A549 (cell line): ENCODE data around the gene TM4SF20. TPM values are rescaled to one million over a fixed set of nuclear protein-coding genes. Genes with fewer than 3 reads are reported as not detected.

ENCODE experiments used
- ATAC-seq, 2 experiments: fragments of 200-7000 bp in 1 of 2; fragments of >200 bp in 1 of 2; cut with Nextera tagmentation in 1 of 2; cut with Tn5 transposase in 1 of 2; 3 replicates each; pipeline versions ENCODE4 v1.8.0 to v1.9.1; 2018 to 2020; ENCODE audit warnings: mild to moderate bottlenecking in 1 of 2, moderate library complexity in 1 of 2
- CTCF ChIA-PET: fragments of 300-600 bp; sonication (Branson Sonifier 250); formaldehyde crosslinking; extraction: SDS; loops from one replicate; lab custom pipeline; 2021; ENCODE audit warnings: antibody characterized with exemption, inconsistent platforms; lab: Yijun Ruan, JAX
- POLR2A ChIA-PET: fragments of 350-600 bp; formaldehyde crosslinking; extraction: SDS; loops from one replicate; lab custom pipeline; 2021; ENCODE audit warnings: antibody characterized with exemption, inconsistent platforms; lab: Yijun Ruan, JAX
- DNase-seq, 2 experiments: peaks; one replicate each; pipeline versions ENCODE4 v3.0.0 to v3.0.0-alpha.2; 2011 to 2016; ENCODE audit warnings: low read depth in 1 of 2, low spot score in 1 of 2
- FAIRE-seq: peaks from 2 replicates; lab custom pipeline; 2011; peaks lifted over from hg19 to GRCh38; lab: Jason Lieb, UNC
- H3K27ac ChIP-seq, 2 experiments: fragments of >200 bp; sonication (Bioruptor Twin); formaldehyde crosslinking; 3 replicates each; pipeline ENCODE4 v1.5.1; 2016 to 2017
- H3K4me1 ChIP-seq: fragments of >200 bp; sonication (Bioruptor Twin); formaldehyde crosslinking; 3 replicates; pipeline ENCODE4 v1.6.1; 2016
- H3K4me2 ChIP-seq: fragments of >200 bp; sonication (Bioruptor Twin); formaldehyde crosslinking; 3 replicates; pipeline ENCODE4 v1.6.1; 2016
- H3K4me3 ChIP-seq: fragments of >200 bp; sonication (Bioruptor Twin); formaldehyde crosslinking; 3 replicates; pipeline ENCODE4 v1.5.1; 2016
- H3K9me3 ChIP-seq: fragments of >200 bp; sonication (Bioruptor Twin); formaldehyde crosslinking; 3 replicates; pipeline ENCODE4 v1.6.1; 2016
- BCL3 ChIP-seq: fragments of >200 bp; sonication (Bioruptor Twin); formaldehyde crosslinking; IDR thresholded peaks from 3 replicates; pipeline ENCODE4 v1.6.1; 2016
- BHLHE40 ChIP-seq: IDR thresholded peaks from 2 replicates; pipeline ENCODE4 v1.6.1; 2012; ENCODE audit warnings: low read depth, low read length, inconsistent platforms
- CEBPB ChIP-seq, 2 experiments: fragments of >200 bp in 1 of 2; sonication (Bioruptor Twin) in 1 of 2; formaldehyde crosslinking in 1 of 2; IDR thresholded peaks; 2 replicates each; pipeline ENCODE4 v1.6.1; 2012 to 2016
- CTCF ChIP-seq: fragments of >200 bp; sonication (Bioruptor Twin); formaldehyde crosslinking; IDR thresholded peaks from 3 replicates; pipeline ENCODE4 v1.5.1; 2016
- E2F6 ChIP-seq: IDR thresholded peaks from 2 replicates; pipeline ENCODE4 v1.6.1; 2012; ENCODE audit warnings: low read depth, borderline replicate concordance
- EHF ChIP-seq: fragments of 250-450 bp; sonication (Bioruptor Pico); IDR thresholded peaks from 2 replicates; pipeline ENCODE4 v1.5.0; 2020; ENCODE audit warnings: mild to moderate bottlenecking
- EP300 ChIP-seq, 2 experiments: fragments of >200 bp; sonication (Bioruptor Twin); formaldehyde crosslinking; IDR thresholded peaks; 2 replicates in 1 of 2; 3 replicates in 1 of 2; pipeline ENCODE4 v1.6.1; 2016 to 2017
- FOSL2 ChIP-seq, 2 experiments: fragments of 450-650 bp in 1 of 2; fragments of >200 bp in 1 of 2; sonication (Bioruptor Twin) in 1 of 2; formaldehyde crosslinking; IDR thresholded peaks; 2 replicates each; pipeline versions ENCODE4 v1.5.0 to v1.6.1; 2016 to 2020; ENCODE audit warnings: mild to moderate bottlenecking in 1 of 2, moderate library complexity in 1 of 2
- GATA3 ChIP-seq: IDR thresholded peaks from 2 replicates; pipeline ENCODE4 v1.6.1; 2012; ENCODE audit warnings: borderline replicate concordance
- HDAC2 ChIP-seq: fragments of 200-600 bp; sonication (generic); IDR thresholded peaks from 2 replicates; pipeline ENCODE4 v1.6.1; 2016
- HES2 ChIP-seq: fragments of >200 bp; sonication (Bioruptor Twin); formaldehyde crosslinking; IDR thresholded peaks from 2 replicates; pipeline ENCODE4 v1.6.1; 2016
- HEYL ChIP-seq: fragments of 250-450 bp; sonication (Bioruptor Pico); IDR thresholded peaks from 2 replicates; pipeline ENCODE4 v1.8.0; 2021; ENCODE audit warnings: mild to moderate bottlenecking, moderate library complexity
- HOXA7 ChIP-seq: fragments of 250-450 bp; sonication (Bioruptor Pico); IDR thresholded peaks from 2 replicates; pipeline ENCODE4 v1.5.0; 2020; ENCODE audit warnings: mild to moderate bottlenecking, moderate library complexity
- HOXB13 ChIP-seq: fragments of 250-450 bp; sonication (Bioruptor Pico); IDR thresholded peaks from 2 replicates; pipeline ENCODE4 v1.5.0; 2020; ENCODE audit warnings: low read depth, mild to moderate bottlenecking, moderate library complexity
- HOXB5 ChIP-seq: fragments of 250-450 bp; sonication (Bioruptor Pico); IDR thresholded peaks from 2 replicates; pipeline ENCODE4 v1.5.0; 2020; ENCODE audit warnings: mild to moderate bottlenecking, moderate library complexity
- JUN ChIP-seq, 2 experiments: fragments of >200 bp; sonication (Bioruptor Twin); formaldehyde crosslinking; IDR thresholded peaks; 2 replicates in 1 of 2; 3 replicates in 1 of 2; pipeline ENCODE4 v1.6.1; 2016 to 2017
- JUNB ChIP-seq: fragments of >200 bp; sonication (Bioruptor Twin); formaldehyde crosslinking; IDR thresholded peaks from 2 replicates; pipeline ENCODE4 v1.6.1; 2016
- KDM1A ChIP-seq: fragments of 200-600 bp; sonication (generic); IDR thresholded peaks from 2 replicates; pipeline ENCODE4 v1.6.1; 2016; ENCODE audit warnings: low read depth, mild to moderate bottlenecking
- KDM5A ChIP-seq: fragments of 200-600 bp; sonication (generic); IDR thresholded peaks from 2 replicates; pipeline ENCODE4 v1.6.1; 2016; ENCODE audit warnings: antibody characterized with exemption, mild to moderate bottlenecking
- MAFK ChIP-seq: fragments of 450-650 bp; IDR thresholded peaks from 2 replicates; pipeline ENCODE4 v1.6.1; 2014; ENCODE audit not compliant: partially characterized antibody
- MAX ChIP-seq: IDR thresholded peaks from 2 replicates; pipeline ENCODE4 v1.6.1; 2012
- NFE2L2 ChIP-seq: fragments of 150-350 bp; conservative IDR thresholded peaks from 2 replicates; pipeline ENCODE4 v1.6.1; 2014; ENCODE audit warnings: low read length
- RAD21 ChIP-seq, 2 experiments: fragments of >200 bp in 1 of 2; sonication (Bioruptor Twin) in 1 of 2; formaldehyde crosslinking in 1 of 2; IDR thresholded peaks in 1 of 2; conservative IDR thresholded peaks in 1 of 2; 2 replicates in 1 of 2; 3 replicates in 1 of 2; pipeline ENCODE4 v1.6.1; 2012 to 2018; ENCODE audit warnings: inconsistent platforms in 1 of 2
- RARB ChIP-seq: fragments of 250-450 bp; sonication (Bioruptor Pico); IDR thresholded peaks from 2 replicates; pipeline ENCODE4 v1.8.0; 2021; ENCODE audit warnings: mild to moderate bottlenecking, moderate library complexity
- REST ChIP-seq: fragments of 200-600 bp; sonication (generic); IDR thresholded peaks from 2 replicates; pipeline ENCODE4 v1.6.1; 2016; ENCODE audit warnings: antibody characterized with exemption, mild to moderate bottlenecking, moderate library complexity
- RFX5 ChIP-seq: fragments of 450-650 bp; IDR thresholded peaks from 2 replicates; pipeline ENCODE4 v1.7.1; 2014; ENCODE audit warnings: antibody characterized with exemption, mild to moderate bottlenecking, moderate library complexity
- RNF2 ChIP-seq: fragments of 200-600 bp; sonication (generic); IDR thresholded peaks from 2 replicates; pipeline ENCODE4 v1.6.1; 2016; ENCODE audit warnings: low read depth, mild to moderate bottlenecking, antibody characterized with exemption, moderate library complexity, borderline replicate concordance
- SMC3 ChIP-seq: fragments of >200 bp; sonication (Bioruptor Twin); formaldehyde crosslinking; IDR thresholded peaks from 3 replicates; pipeline ENCODE4 v1.6.1; 2018; ENCODE audit warnings: inconsistent platforms
- TFCP2L1 ChIP-seq: fragments of 250-450 bp; sonication (Bioruptor Pico); IDR thresholded peaks from 2 replicates; pipeline ENCODE4 v1.5.0; 2021; ENCODE audit warnings: mild to moderate bottlenecking
- ZFP36 ChIP-seq: fragments of 450-650 bp; IDR thresholded peaks from 2 replicates; pipeline ENCODE4 v1.6.1; 2014; ENCODE audit warnings: borderline replicate concordance; ENCODE audit not compliant: partially characterized antibody
- ZNF302 ChIP-seq: fragments of 250-450 bp; sonication (Bioruptor Pico); IDR thresholded peaks from 2 replicates; pipeline ENCODE4 v1.9.0; 2021; ENCODE audit warnings: inconsistent platforms, mild to moderate bottlenecking, moderate library complexity
- ZSCAN20 ChIP-seq: fragments of 250-450 bp; sonication (Bioruptor Pico); IDR thresholded peaks from 2 replicates; pipeline ENCODE4 v1.8.0; 2022; ENCODE audit warnings: mild to moderate bottlenecking, moderate library complexity
- WGBS: methylation state at CpG from one replicate; pipeline ENCODE4 v1.1.6; 2017; ENCODE audit errors: missing lambda C conversion rate; 5-methylcytosine and 5-hydroxymethylcytosine counted together
- polyA plus RNA-seq, 4 experiments: library from polyadenylated mRNA; depleted of rRNA in 3 of 4; stranded (reverse); fragments of >200 nt; fragmentation: RNase III in 1 of 4; extraction: RNeasy Plus Mini Kit Qiagen cat#74134 plus additional on column Dnase treatment in 1 of 4; gene quantifications; 2 replicates in 3 of 4; 3 replicates in 1 of 4; pipeline ENCODE4 v1.2.3, GENCODE V29; 2011 to 2017

The TM4SF20 gene
- polyA plus RNA-seq, 2 of the 4 experiments (the other 2 are of a cell fraction), result 59.3 to 136 TPM

GRCh38 chr2:227407591-227408151 lies 28.6 kb upstream of the TM4SF20 start:
- CTCF ChIA-PET, result interaction anchor here (0.6 to 6.1 kb wide), 19 partner anchors 8 to 359 kb away, joined by 3 to 63 read pairs (median 7); partner anchors contain the start of gene AGFG1
- 7% methylated on average over 16 of the region's 16 CpGs for WGBS
- peaks cover 77% of the 10 kb centered on the region for H3K4me1 ChIP-seq
- peak; percentile 60 to 70 for ATAC-seq
- no peak for FAIRE-seq
- H3K4me3 ChIP-seq, result no peak overlapping the region
- H3K4me2 ChIP-seq, result peak overlapping the region; percentile 88
- POLR2A ChIA-PET, result interaction anchor here (0.5 to 2.6 kb wide), 4 partner anchors 19 to 67 kb away, joined by 3 to 10 read pairs (median 4); partner anchors contain the start of gene SCYGR1
- H3K27ac ChIP-seq, result peak overlapping the region; percentile 88 to 98
- no peaks in the 10 kb centered on the region for H3K9me3 ChIP-seq
- DNase-seq, result peak; percentile 46 to 95
- TF ChIP-seq REST, result no peak
- TF ChIP-seq MAX, result peak; percentile 86
- TF ChIP-seq HOXB13, result 0 out of 2 replicates have a peak, but pooled peaks have one; percentile 43
- TF ChIP-seq GATA3, result peak; percentile 93
- no peak for TF ChIP-seq KDM5A
- no peak for TF ChIP-seq BHLHE40
- no peak for TF ChIP-seq KDM1A
- TF ChIP-seq BCL3, result peak; percentile 82; the same call in 1 of the 3 replicates
- TF ChIP-seq HOXA7 (CRISPR knock-in tag), result no peak
- no peak for TF ChIP-seq RNF2
- no peak for TF ChIP-seq HDAC2
- TF ChIP-seq MAFK, result no peak
- TF ChIP-seq JUN (IDR thresholded peaks at IDR 0.05), result peak; percentile 87 to 89; a peak in 4 of 5 replicates
- no peak for TF ChIP-seq ZFP36
- TF ChIP-seq NFE2L2, result no peak
- TF ChIP-seq ZNF302 (CRISPR knock-in tag), result no peak
- TF ChIP-seq HES2, result peak; percentile 82
- no peak for TF ChIP-seq FOSL2 (IDR thresholded peaks at IDR 0.05)
- TF ChIP-seq FOSL2 (CRISPR knock-in tag; IDR thresholded peaks at IDR 0.05), result peak; percentile 70
- no peak for TF ChIP-seq TFCP2L1 (CRISPR knock-in tag)
- no peak for TF ChIP-seq RFX5
- 0 out of 2 replicates have a peak, but pooled peaks have one; percentile 17 for TF ChIP-seq ZSCAN20 (CRISPR knock-in tag)
- peak; percentile 84 to 94; a peak in 3 of 5 replicates for TF ChIP-seq EP300 (IDR thresholded peaks at IDR 0.05)
- peak; percentile 20; the same call in 2 of the 3 replicates for TF ChIP-seq CTCF
- peak; percentile 11; the same call in 1 of the 2 replicates for TF ChIP-seq HOXB5 (CRISPR knock-in tag)
- TF ChIP-seq SMC3, result peak; percentile 58
- peak; percentile 94 for TF ChIP-seq RARB (CRISPR knock-in tag)
- TF ChIP-seq JUNB, result peak; percentile 68
- peak; percentile 24 to 59 for TF ChIP-seq RAD21 (conservative IDR thresholded peaks at IDR 0.05 in 1 of 2, IDR thresholded peaks at IDR 0.05 in 1 of 2)
- peak; percentile 5; the same call in 1 of the 2 replicates for TF ChIP-seq EHF (CRISPR knock-in tag)
- peak; percentile 59; the same call in 1 of the 2 replicates for TF ChIP-seq E2F6
- peak; percentile 90 to 98 for TF ChIP-seq CEBPB (IDR thresholded peaks at IDR 0.05)
- peak; percentile 24; the same call in 1 of the 2 replicates for TF ChIP-seq HEYL (CRISPR knock-in tag)
